Parathyroid adenoma (tissue), 2 donors: ENCODE measurements around the gene PCSK2.

Experiments used
- H2AFZ ChIP-seq: fragments of 300-600 bp; sonication (generic); one replicate; pipeline ENCODE4 v1.7.0; 2017; ENCODE audit warnings: antibody characterized with exemption, mild to moderate bottlenecking
- H3K27ac ChIP-seq: fragments of 300-600 bp; sonication (generic); one replicate; pipeline ENCODE4 v1.7.0; 2017
- H3K27me3 ChIP-seq: fragments of 300-600 bp; sonication (generic); one replicate; pipeline ENCODE4 v1.7.0; 2017; ENCODE audit warnings: low read length; ENCODE audit not compliant: control insufficient read depth, insufficient read depth
- H3K36me3 ChIP-seq: fragments of 300-600 bp; sonication (generic); one replicate; pipeline ENCODE4 v1.7.0; 2017; ENCODE audit warnings: low read length; ENCODE audit not compliant: control insufficient read depth, insufficient read depth
- H3K4me1 ChIP-seq: fragments of 300-600 bp; sonication (generic); one replicate; pipeline ENCODE4 v1.7.0; 2017; ENCODE audit warnings: control low read depth
- H3K4me2 ChIP-seq: fragments of 300-600 bp; sonication (generic); one replicate; pipeline ENCODE4 v1.7.0; 2017; ENCODE audit warnings: low read length
- H3K4me3 ChIP-seq: fragments of 300-600 bp; sonication (generic); one replicate; pipeline ENCODE4 v1.7.0; 2017; ENCODE audit warnings: low read depth, low read length
- H3K79me2 ChIP-seq: fragments of 300-600 bp; sonication (generic); one replicate; pipeline ENCODE4 v1.7.0; 2017; ENCODE audit warnings: control low read depth
- H3K9ac ChIP-seq: fragments of 300-600 bp; sonication (generic); one replicate; pipeline ENCODE4 v1.7.0; 2017; ENCODE audit warnings: mild to moderate bottlenecking
- H3K9me3 ChIP-seq: fragments of 300-600 bp; sonication (generic); one replicate; pipeline ENCODE4 v1.7.0; 2017; ENCODE audit warnings: low read length; ENCODE audit not compliant: control insufficient read depth
- TF ChIP-seq, protein P1 (sequence below): fragments of 300-600 bp; sonication (generic); IDR thresholded peaks from one replicate; pipeline ENCODE4 v1.7.0; 2017; ENCODE audit warnings: antibody characterized with exemption, mild to moderate bottlenecking
- donor health status: primary hyperparathyroidism.

The PCSK2 gene

GRCh38 chr20:17316316-17317038, 89.6 kb downstream of the PCSK2 start:
- TF ChIP-seq, protein P1, sequence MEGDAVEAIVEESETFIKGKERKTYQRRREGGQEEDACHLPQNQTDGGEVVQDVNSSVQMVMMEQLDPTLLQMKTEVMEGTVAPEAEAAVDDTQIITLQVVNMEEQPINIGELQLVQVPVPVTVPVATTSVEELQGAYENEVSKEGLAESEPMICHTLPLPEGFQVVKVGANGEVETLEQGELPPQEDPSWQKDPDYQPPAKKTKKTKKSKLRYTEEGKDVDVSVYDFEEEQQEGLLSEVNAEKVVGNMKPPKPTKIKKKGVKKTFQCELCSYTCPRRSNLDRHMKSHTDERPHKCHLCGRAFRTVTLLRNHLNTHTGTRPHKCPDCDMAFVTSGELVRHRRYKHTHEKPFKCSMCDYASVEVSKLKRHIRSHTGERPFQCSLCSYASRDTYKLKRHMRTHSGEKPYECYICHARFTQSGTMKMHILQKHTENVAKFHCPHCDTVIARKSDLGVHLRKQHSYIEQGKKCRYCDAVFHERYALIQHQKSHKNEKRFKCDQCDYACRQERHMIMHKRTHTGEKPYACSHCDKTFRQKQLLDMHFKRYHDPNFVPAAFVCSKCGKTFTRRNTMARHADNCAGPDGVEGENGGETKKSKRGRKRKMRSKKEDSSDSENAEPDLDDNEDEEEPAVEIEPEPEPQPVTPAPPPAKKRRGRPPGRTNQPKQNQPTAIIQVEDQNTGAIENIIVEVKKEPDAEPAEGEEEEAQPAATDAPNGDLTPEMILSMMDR = no peak
- no peaks in the 10 kb centered on the region for H3K27me3 ChIP-seq
- peak overlapping the region; percentile 31 for H2AFZ ChIP-seq
- no peaks in the 10 kb centered on the region for H3K9me3 ChIP-seq
- no peak overlapping the region for H3K9ac ChIP-seq
- H3K4me1 ChIP-seq = no peaks in the 10 kb centered on the region
- H3K4me3 ChIP-seq = no peak overlapping the region
- no peak overlapping the region for H3K27ac ChIP-seq
- no peak overlapping the region for H3K4me2 ChIP-seq
- no peaks in the 10 kb centered on the region for H3K79me2 ChIP-seq
- no peaks in the 10 kb centered on the region for H3K36me3 ChIP-seq

DNA sequence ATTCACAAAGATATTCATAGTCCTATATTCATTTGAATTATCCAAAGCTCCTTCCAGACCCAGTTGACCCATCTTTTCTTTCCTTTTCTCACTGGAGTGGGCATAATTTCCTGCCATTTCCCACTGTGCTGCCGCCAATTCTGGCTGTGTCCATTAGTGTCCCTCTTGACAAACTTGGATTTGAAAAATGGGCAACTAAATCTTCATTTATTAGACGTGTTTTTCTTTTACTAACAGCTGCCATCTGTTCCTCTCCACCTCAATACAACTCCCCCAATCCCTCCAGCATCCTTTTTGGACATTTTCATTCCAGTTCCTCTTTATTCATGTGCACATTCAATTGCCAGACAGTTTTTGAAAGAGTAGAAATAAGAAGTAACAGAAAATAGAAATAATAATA, 90.5 kb downstream of the PCSK2 start:
- H3K27me3 ChIP-seq = no peaks in the 10 kb centered on the region
- H3K4me1 ChIP-seq = no peaks in the 10 kb centered on the region
- no peak overlapping the region for H3K27ac ChIP-seq
- H3K9ac ChIP-seq = no peak overlapping the region
- no peak overlapping the region for H3K4me2 ChIP-seq
- H2AFZ ChIP-seq = no peak overlapping the region
- H3K9me3 ChIP-seq = no peaks in the 10 kb centered on the region
- H3K79me2 ChIP-seq = no peaks in the 10 kb centered on the region
- H3K36me3 ChIP-seq = no peaks in the 10 kb centered on the region
- TF ChIP-seq, protein P1 = no peak
- H3K4me3 ChIP-seq = no peak overlapping the region

GRCh38 chr20:17320456-17320855, 93.6 kb downstream of the PCSK2 start:
- Histone ChIP-seq H3K4me3 (no peak overlapping the region), H3K4me1 (no peaks in the 10 kb centered on the region), H3K27me3 (no peaks in the 10 kb centered on the region), H3K27ac (no peak overlapping the region), H3K9me3 (no peaks in the 10 kb centered on the region), H3K79me2 (no peaks in the 10 kb centered on the region), H2AFZ (no peak overlapping the region), H3K4me2 (no peak overlapping the region), H3K9ac (no peak overlapping the region), H3K36me3 (no peaks in the 10 kb centered on the region)
- TF ChIP-seq, protein P1 = no peak

DNA sequence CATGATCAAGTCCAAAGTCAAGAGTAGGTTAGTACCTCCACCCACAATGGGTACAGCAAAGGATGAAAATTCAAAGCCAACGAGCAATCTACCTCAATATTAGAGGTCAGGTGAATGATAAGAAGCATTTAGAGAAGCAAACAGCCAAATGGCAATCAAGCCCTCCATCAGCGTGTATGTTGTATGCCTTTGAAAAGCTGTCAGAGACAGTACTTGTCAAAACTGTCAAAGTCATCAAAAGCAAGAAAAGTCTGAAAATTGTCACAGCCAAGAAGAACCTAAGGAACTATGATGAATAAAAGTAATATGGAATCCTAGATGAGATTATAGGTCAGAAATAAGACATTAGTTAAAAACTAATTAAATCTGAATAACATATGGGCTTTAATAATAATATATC, 99.3 kb downstream of the PCSK2 start:
- H3K4me1 ChIP-seq = no peaks in the 10 kb centered on the region
- TF ChIP-seq, protein P1 = no peak
- H3K9ac ChIP-seq = no peak overlapping the region
- H3K27me3 ChIP-seq = no peaks in the 10 kb centered on the region
- no peak overlapping the region for H3K4me3 ChIP-seq
- no peaks in the 10 kb centered on the region for H3K9me3 ChIP-seq
- H3K27ac ChIP-seq = no peak overlapping the region
- H3K36me3 ChIP-seq = no peaks in the 10 kb centered on the region
- no peaks in the 10 kb centered on the region for H3K79me2 ChIP-seq
- H3K4me2 ChIP-seq = no peak overlapping the region
- H2AFZ ChIP-seq = no peak overlapping the region
